Activated CD4-positive, alpha-beta T cell treated with anti-CD3 and anti-CD28 coated beads, Interleukin-2, Interleukin-4, amounts not matched to agents 100 ng/mL and 50 ng/mL, durations not matched to agents 16 hours and 8 hours (primary cell): ENCODE data around the gene MADCAM1.

Experiments
- DNase-seq: peaks from one replicate; pipeline ENCODE4 v3.0.0-alpha.2; 2020; ENCODE audit warnings: low spot score

The MADCAM1 gene

GRCh38 chr19:508204-509150 is 12.2 kb downstream of the MADCAM1 start:
- no peak for DNase-seq

- DNase-seq, result peak; percentile 97
Observed at GRCh38 chr19:510606-511100, 14.4 kb downstream of the MADCAM1 start.

- peak; percentile 77 for DNase-seq
Observed at GRCh38 chr19:511101-511851, 15.0 kb downstream of the MADCAM1 start.

GRCh38 chr19:512547-513365 is 16.5 kb downstream of the MADCAM1 start:
- DNase-seq, result no peak

- no peak for DNase-seq
Observed at GRCh38 chr19:513368-514165, 17.3 kb downstream of the MADCAM1 start.

GRCh38 chr19:514166-514663 is 17.9 kb downstream of the MADCAM1 start:
- DNase-seq, result no peak

- DNase-seq, result no peak
Observed at GRCh38 chr19:517721-518597, 21.7 kb downstream of the MADCAM1 start.

- no peak for DNase-seq
Observed at GRCh38 chr19:518598-519231, 22.4 kb downstream of the MADCAM1 start.

- DNase-seq, result no peak
Observed at GRCh38 chr19:519449-519865, 23.2 kb downstream of the MADCAM1 start.

- no peak for DNase-seq
Observed at GRCh38 chr19:522726-523125, 26.4 kb downstream of the MADCAM1 start.

- DNase-seq, result no peak
Observed at GRCh38 chr19:524062-524674, 27.9 kb downstream of the MADCAM1 start.

GRCh38 chr19:525029-525428 is 28.7 kb downstream of the MADCAM1 start:
- DNase-seq, result no peak

GRCh38 chr19:525857-526419 is 29.7 kb downstream of the MADCAM1 start:
- no peak for DNase-seq

- DNase-seq, result no peak
Observed at GRCh38 chr19:530134-531008, 34.1 kb downstream of the MADCAM1 start.

- peak; percentile 85 for DNase-seq
Observed at GRCh38 chr19:531009-531752, 34.9 kb downstream of the MADCAM1 start.

GRCh38 chr19:531753-532560 is 35.7 kb downstream of the MADCAM1 start, which contains the start of gene CDC34:
TSS of gene CDC34 (plus strand) at chr19:531760. CDS start at chr19:531932, 172 bp downstream.
- no peak for DNase-seq
